Stomach (tissue), 4 donors: Measurements from ENCODE around the gene CLEC16A.

Source experiments
- EP300 ChIP-seq: sonication (generic); formaldehyde crosslinking; IDR thresholded peaks from one replicate; pipeline ENCODE4 v1.6.1; 2017; ENCODE audit warnings: antibody characterized with exemption
- POLR2A ChIP-seq, 4 donors: fragments of 450-650 bp; IDR thresholded peaks; one replicate each; pipeline ENCODE4 v1.6.1; 2016; ENCODE audit warnings: antibody characterized with exemption in 4 of 4, control low read depth in 2 of 4, mild to moderate bottlenecking in 1 of 4, moderate library complexity in 1 of 4
- POLR2AphosphoS5 ChIP-seq, 3 donors: sonication (generic); formaldehyde crosslinking; IDR thresholded peaks; one replicate each; pipeline ENCODE4 v1.6.1; 2016; ENCODE audit warnings: antibody characterized with exemption in 3 of 3
- TF ChIP-seq, protein P1 (sequence below), 7 experiments: fragments of 450-650 bp in 4 of 7; fragments of 200-600 bp in 3 of 7; sonication (generic) in 3 of 7; IDR thresholded peaks; one replicate each; pipeline ENCODE4 v1.5.1; 2016 to 2019; ENCODE audit warnings: antibody characterized with exemption in 7 of 7, control low read depth in 2 of 7, mild to moderate bottlenecking in 1 of 7

DNA sequence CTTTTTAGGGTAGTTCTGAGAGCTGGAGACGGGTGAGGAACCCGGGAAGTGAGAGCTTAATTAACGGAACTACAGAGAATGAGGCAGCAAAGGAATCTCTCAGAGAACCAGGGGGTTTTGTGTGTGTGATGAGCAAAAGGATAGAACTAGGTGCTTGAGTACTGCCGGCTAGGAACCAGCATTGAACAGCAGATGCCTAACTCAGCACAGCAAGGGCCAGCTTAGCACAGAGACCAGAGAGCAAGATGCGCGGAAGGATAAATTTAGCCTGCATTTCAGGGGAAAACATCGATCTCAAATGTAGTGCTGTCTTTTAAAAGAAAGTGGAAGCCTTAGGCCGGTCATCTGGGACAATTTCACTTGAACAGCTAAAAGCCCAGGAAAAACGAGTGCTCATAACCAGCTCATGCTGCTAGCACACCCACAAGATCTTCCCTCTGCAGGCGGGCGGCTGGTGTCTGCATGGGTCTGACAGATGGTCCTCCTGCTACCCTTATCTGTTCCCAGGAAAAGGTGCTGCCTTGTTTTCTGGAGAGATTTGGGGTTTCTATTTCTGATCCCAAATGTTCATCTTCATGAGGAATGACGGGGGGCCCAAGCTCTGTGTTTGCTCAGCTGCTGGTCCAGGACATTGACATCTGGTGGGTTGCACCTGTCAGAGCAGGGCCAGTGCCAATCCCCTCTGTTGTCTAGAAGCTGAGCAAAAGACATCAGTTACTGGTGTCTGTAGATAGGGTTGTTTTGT is 207.7 kb downstream of the CLEC16A start:
- TF ChIP-seq POLR2A (IDR thresholded peaks at IDR 0.05), result no peak
- TF ChIP-seq, protein P1, sequence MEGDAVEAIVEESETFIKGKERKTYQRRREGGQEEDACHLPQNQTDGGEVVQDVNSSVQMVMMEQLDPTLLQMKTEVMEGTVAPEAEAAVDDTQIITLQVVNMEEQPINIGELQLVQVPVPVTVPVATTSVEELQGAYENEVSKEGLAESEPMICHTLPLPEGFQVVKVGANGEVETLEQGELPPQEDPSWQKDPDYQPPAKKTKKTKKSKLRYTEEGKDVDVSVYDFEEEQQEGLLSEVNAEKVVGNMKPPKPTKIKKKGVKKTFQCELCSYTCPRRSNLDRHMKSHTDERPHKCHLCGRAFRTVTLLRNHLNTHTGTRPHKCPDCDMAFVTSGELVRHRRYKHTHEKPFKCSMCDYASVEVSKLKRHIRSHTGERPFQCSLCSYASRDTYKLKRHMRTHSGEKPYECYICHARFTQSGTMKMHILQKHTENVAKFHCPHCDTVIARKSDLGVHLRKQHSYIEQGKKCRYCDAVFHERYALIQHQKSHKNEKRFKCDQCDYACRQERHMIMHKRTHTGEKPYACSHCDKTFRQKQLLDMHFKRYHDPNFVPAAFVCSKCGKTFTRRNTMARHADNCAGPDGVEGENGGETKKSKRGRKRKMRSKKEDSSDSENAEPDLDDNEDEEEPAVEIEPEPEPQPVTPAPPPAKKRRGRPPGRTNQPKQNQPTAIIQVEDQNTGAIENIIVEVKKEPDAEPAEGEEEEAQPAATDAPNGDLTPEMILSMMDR (IDR thresholded peaks at IDR 0.05), result no peak
- TF ChIP-seq POLR2AphosphoS5 (IDR thresholded peaks at IDR 0.05), result no peak
- TF ChIP-seq EP300, result no peak
